HCT116 (cell line): ENCODE data around the gene LIPE. TPM values are rescaled to one million over a fixed set of nuclear protein-coding genes. Genes with fewer than 3 reads are reported as not detected.

Experiments
- ATAC-seq: fragments of 200-7000 bp; cut with Tn5 transposase; 2 replicates; pipeline ENCODE4 v1.9.1; 2020; ENCODE audit warnings: mild to moderate bottlenecking, moderate library complexity
- BruUV-seq: library from RNA; stranded (reverse); fragments of 400-500 nt; replicated peaks from 2 replicates; lab custom pipeline; 2021; lab: Mats Ljungman, UMichigan
- CTCF ChIA-PET: fragments of 300-600 bp; sonication (Branson Sonifier 250); formaldehyde crosslinking; loops from one replicate; lab custom pipeline; 2021; ENCODE audit warnings: antibody characterized with exemption; lab: Charles Lee
- POLR2A ChIA-PET: fragments of 300-600, 350-600 bp; sonication (Branson Sonifier 250); formaldehyde crosslinking; loops from one replicate; lab custom pipeline; 2021; ENCODE audit warnings: antibody characterized with exemption; lab: Charles Lee
- RAD21 ChIA-PET, 2 experiments: fragments of 300-600 bp; sonication (Branson Sonifier 250); formaldehyde crosslinking; loops; one replicate each; lab custom pipeline; 2023; ENCODE audit warnings: low total read pairs in 2 of 2; ENCODE audit not compliant: uncharacterized antibody in 2 of 2, unreplicated experiment in 2 of 2, low non-redundant PET in 1 of 2; lab: Charles Lee
- DNase-seq: peaks from one replicate; pipeline ENCODE4 v3.0.0-alpha.2; 2010; ENCODE audit warnings: low read depth, low spot score
- H2AFZ ChIP-seq: fragments of 200-600 bp; shearing (Covaris generic), sonication (generic); 2 replicates; pipeline ENCODE4 v1.6.1; 2017; ENCODE audit warnings: low read depth, mixed run types, mixed read lengths, antibody characterized with exemption, low read length; ENCODE audit not compliant: poor library complexity, severe bottlenecking
- H3K27ac ChIP-seq: 2 replicates; pipeline ENCODE4 v1.5.1; 2012; ENCODE audit warnings: low read depth, low read length
- H3K27me3 ChIP-seq: fragments of 200-600 bp; sonication (generic); 2 replicates; pipeline ENCODE4 v1.6.1; 2016; ENCODE audit warnings: mixed run types, low read length, mixed read lengths; ENCODE audit not compliant: insufficient read depth
- H3K36me3 ChIP-seq, 2 experiments: fragments of 200-500 bp in 1 of 2; fragments of 200-600 bp in 1 of 2; sonication (Bioruptor generic) in 1 of 2; sonication (generic) in 1 of 2; 2 replicates each; pipeline versions ENCODE4 v1.5.1 to v1.6.1; 2014 to 2016; ENCODE audit warnings: low read length in 2 of 2, inconsistent platforms in 1 of 2, mixed read lengths in 1 of 2, mixed run types in 1 of 2; ENCODE audit not compliant: insufficient read depth in 2 of 2, control insufficient read depth in 1 of 2
- H3K4me1 ChIP-seq, 2 experiments: fragments of 200-600 bp in 1 of 2; sonication (generic) in 1 of 2; 2 replicates each; pipeline versions ENCODE4 v1.5.1 to v1.6.1; 2012 to 2017; ENCODE audit warnings: low read length in 2 of 2, inconsistent platforms in 1 of 2, mild to moderate bottlenecking in 1 of 2, mixed read lengths in 1 of 2, mixed run types in 1 of 2, moderate library complexity in 1 of 2; ENCODE audit not compliant: insufficient read depth in 2 of 2, control insufficient read depth in 1 of 2
- H3K4me2 ChIP-seq: fragments of 200-600 bp; sonication (generic); 2 replicates; pipeline ENCODE4 v1.6.1; 2017; ENCODE audit warnings: mixed run types, low read length, mixed read lengths
- H3K4me3 ChIP-seq, 2 experiments: fragments of 200-600 bp in 1 of 2; sonication (generic) in 1 of 2; replicated peaks in 1 of 2; 2 replicates each; pipeline ENCODE4 v1.5.1; 2011 to 2016; ENCODE audit warnings: low read length in 2 of 2, control low read depth in 1 of 2, low read depth in 1 of 2, mild to moderate bottlenecking in 1 of 2, mixed read lengths in 1 of 2, mixed run types in 1 of 2
- H3K79me2 ChIP-seq: fragments of 200-600 bp; sonication (generic); 2 replicates; pipeline ENCODE4 v1.6.1; 2017; ENCODE audit warnings: mild to moderate bottlenecking, mixed run types, low read length, moderate library complexity, mixed read lengths; ENCODE audit not compliant: insufficient read depth
- H3K9ac ChIP-seq: fragments of 200-600 bp; sonication (generic); 2 replicates; pipeline ENCODE4 v1.6.1; 2016; ENCODE audit warnings: low read length, mixed read lengths
- H3K9me2 ChIP-seq: fragments of 200-600 bp; sonication (generic), shearing (Covaris generic); 2 replicates; pipeline ENCODE4 v1.6.1; 2017; ENCODE audit warnings: mixed run types, mild to moderate bottlenecking, moderate library complexity; ENCODE audit not compliant: insufficient read depth
- H3K9me3 ChIP-seq, 2 experiments: fragments of 200-500 bp in 1 of 2; fragments of 200-600 bp in 1 of 2; sonication (Bioruptor generic) in 1 of 2; sonication (generic) in 1 of 2; 2 replicates each; pipeline ENCODE4 v1.6.1; 2014 to 2017; ENCODE audit warnings: low read length in 2 of 2, mixed read lengths in 2 of 2, inconsistent platforms in 1 of 2, low read depth in 1 of 2, mild to moderate bottlenecking in 1 of 2, mixed run types in 1 of 2, moderate library complexity in 1 of 2; ENCODE audit not compliant: control insufficient read depth in 1 of 2, insufficient read depth in 1 of 2
- H4K20me1 ChIP-seq: fragments of 200-600 bp; sonication (generic), shearing (Covaris generic); 2 replicates; pipeline ENCODE4 v1.6.1; 2017; ENCODE audit warnings: mixed run types, mild to moderate bottlenecking, moderate library complexity; ENCODE audit not compliant: insufficient read depth
- EGR1 ChIP-seq: IDR thresholded peaks from 2 replicates; pipeline ENCODE4 v1.6.1; 2012; ENCODE audit warnings: low read depth
- EZH2phosphoT487 ChIP-seq: fragments of 200-600 bp; IDR thresholded peaks from 2 replicates; pipeline ENCODE4 v1.6.1; 2018; ENCODE audit warnings: antibody characterized with exemption, borderline replicate concordance
- FOSL1 ChIP-seq: IDR thresholded peaks from 2 replicates; pipeline ENCODE4 v1.6.1; 2012; ENCODE audit warnings: low read depth
- POLR2AphosphoS5 ChIP-seq: IDR thresholded peaks from 2 replicates; pipeline ENCODE4 v1.6.1; 2011; ENCODE audit warnings: mild to moderate bottlenecking, low read depth, low read length, moderate library complexity
- REST ChIP-seq: IDR thresholded peaks from 2 replicates; pipeline ENCODE4 v1.6.1; 2012; ENCODE audit warnings: low read depth
- SIN3A ChIP-seq: IDR thresholded peaks from 2 replicates; pipeline ENCODE4 v1.6.1; 2012; ENCODE audit warnings: low read depth
- TCF7L2 ChIP-seq: IDR thresholded peaks from 2 replicates; pipeline ENCODE4 v1.7.0; 2011; ENCODE audit warnings: borderline replicate concordance, inconsistent platforms; ENCODE audit not compliant: insufficient read depth, insufficient read length; ENCODE audit errors: extremely low read depth
- YY1 ChIP-seq: IDR thresholded peaks from 2 replicates; pipeline ENCODE4 v1.6.1; 2011; ENCODE audit warnings: low read length, low read depth, moderate library complexity, mild to moderate bottlenecking; ENCODE audit not compliant: insufficient replicate concordance; ENCODE audit errors: extremely low read depth
- ZBTB33 ChIP-seq: IDR thresholded peaks from 2 replicates; pipeline ENCODE4 v1.6.1; 2011; ENCODE audit warnings: mild to moderate bottlenecking, low read length, moderate library complexity; ENCODE audit not compliant: insufficient replicate concordance; ENCODE audit errors: extremely low read depth
- ZFX ChIP-seq: fragments of 450-650 bp; IDR thresholded peaks from 2 replicates; pipeline ENCODE4 v1.6.1; 2017
- ZNF274 ChIP-seq: fragments of 200-500 bp; sonication (Bioruptor generic); IDR thresholded peaks from 2 replicates; pipeline ENCODE4 v1.6.1; 2014; ENCODE audit warnings: mild to moderate bottlenecking, low read depth, low read length, inconsistent platforms
- intact Hi-C: fragments of 100-400 bp; cut with micrococcal nuclease; formaldehyde crosslinking; loops from 2 replicates; pipeline ENCODE4 v1.10.0; 2022
- total RNA-seq: library from RNA; stranded (reverse); gene quantifications from one replicate; pipeline ENCODE4 v1.2.1, GENCODE V29; 2021; ENCODE audit not compliant: unreplicated experiment
- TF ChIP-seq, protein P1 (sequence below): IDR thresholded peaks from 2 replicates; pipeline ENCODE4 v1.6.1; 2012
- TF ChIP-seq, protein P2 (sequence below), 3 experiments: fragments of 200-600 bp in 1 of 3; sonication (generic) in 1 of 3; IDR thresholded peaks in 2 of 3; conservative IDR thresholded peaks in 1 of 3; 2 replicates each; pipeline ENCODE4 v1.5.1; 2012 to 2017; ENCODE audit warnings: low read depth in 2 of 3, low read length in 2 of 3, antibody characterized with exemption in 1 of 3, borderline replicate concordance in 1 of 3, control low read depth in 1 of 3, mild to moderate bottlenecking in 1 of 3, mixed read lengths in 1 of 3, mixed run types in 1 of 3, moderate library complexity in 1 of 3; ENCODE audit not compliant: insufficient read depth in 1 of 3

The LIPE gene
- total RNA-seq, 1 experiment from 2014 or later = 11.3 TPM

GRCh38 chr19:42401365-42402303, 25.6 kb downstream of the LIPE start:
- TF ChIP-seq REST = no peak
- TF ChIP-seq, protein P1, sequence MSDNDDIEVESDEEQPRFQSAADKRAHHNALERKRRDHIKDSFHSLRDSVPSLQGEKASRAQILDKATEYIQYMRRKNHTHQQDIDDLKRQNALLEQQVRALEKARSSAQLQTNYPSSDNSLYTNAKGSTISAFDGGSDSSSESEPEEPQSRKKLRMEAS = peak; percentile 62; the same call in 1 of the 2 replicates
- TF ChIP-seq POLR2AphosphoS5 = peak; percentile 21; the same call in 1 of the 2 replicates
- TF ChIP-seq EZH2phosphoT487 = no peak
- TF ChIP-seq FOSL1 = no peak
- no peak for TF ChIP-seq ZFX
- TF ChIP-seq, protein P2, sequence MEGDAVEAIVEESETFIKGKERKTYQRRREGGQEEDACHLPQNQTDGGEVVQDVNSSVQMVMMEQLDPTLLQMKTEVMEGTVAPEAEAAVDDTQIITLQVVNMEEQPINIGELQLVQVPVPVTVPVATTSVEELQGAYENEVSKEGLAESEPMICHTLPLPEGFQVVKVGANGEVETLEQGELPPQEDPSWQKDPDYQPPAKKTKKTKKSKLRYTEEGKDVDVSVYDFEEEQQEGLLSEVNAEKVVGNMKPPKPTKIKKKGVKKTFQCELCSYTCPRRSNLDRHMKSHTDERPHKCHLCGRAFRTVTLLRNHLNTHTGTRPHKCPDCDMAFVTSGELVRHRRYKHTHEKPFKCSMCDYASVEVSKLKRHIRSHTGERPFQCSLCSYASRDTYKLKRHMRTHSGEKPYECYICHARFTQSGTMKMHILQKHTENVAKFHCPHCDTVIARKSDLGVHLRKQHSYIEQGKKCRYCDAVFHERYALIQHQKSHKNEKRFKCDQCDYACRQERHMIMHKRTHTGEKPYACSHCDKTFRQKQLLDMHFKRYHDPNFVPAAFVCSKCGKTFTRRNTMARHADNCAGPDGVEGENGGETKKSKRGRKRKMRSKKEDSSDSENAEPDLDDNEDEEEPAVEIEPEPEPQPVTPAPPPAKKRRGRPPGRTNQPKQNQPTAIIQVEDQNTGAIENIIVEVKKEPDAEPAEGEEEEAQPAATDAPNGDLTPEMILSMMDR (IDR thresholded peaks at IDR 0.05 in 2 of 3, conservative IDR thresholded peaks at IDR 0.05 in 1 of 3; ENCODE audit: borderline replicate concordance in 1 of 3, insufficient read depth in 1 of 3, low read depth in 2 of 3, low read length in 2 of 3) = peak; percentile 63 to 90 (median 82); a peak in 5 of 6 replicates
- TF ChIP-seq EGR1 = no peak
- no peak for TF ChIP-seq TCF7L2
- no peak for TF ChIP-seq SIN3A
- no peak for TF ChIP-seq ZBTB33
- TF ChIP-seq ZNF274 = no peak
- no peak for TF ChIP-seq YY1
- BruUV-seq = no TSS peak
- Histone ChIP-seq H3K27me3 (no peaks in the 10 kb centered on the region), H3K9me3 (no peaks in the 10 kb centered on the region), H3K4me1 (peaks cover 5 to 28% of the 10 kb centered on the region in 2 experiments), H3K27ac (no peak overlapping the region), H3K36me3 (no peaks in the 10 kb centered on the region; a peak in 1 of 4 replicates), H2AFZ (no peak overlapping the region), H3K9ac (peak overlapping the region; percentile 43), H3K9me2 (no peaks in the 10 kb centered on the region), H3K4me3 (peak overlapping the region; percentile 35 to 50), H3K79me2 (peaks cover 32% of the 10 kb centered on the region), H4K20me1 (no peaks in the 10 kb centered on the region), H3K4me2 (peak overlapping the region; percentile 67)
- intact Hi-C loops = no loop called here
- RAD21 ChIA-PET = no interaction called here
- POLR2A ChIA-PET = no interaction called here
- ATAC-seq (peak; percentile 23), DNase-seq (no peak)
- CTCF ChIA-PET = interaction anchor here (0.6 to 1.9 kb wide), 8 partner anchors 11 to 269 kb away, joined by 3 to 5 read pairs (median 3); partner anchors contain the start of gene POU2F2
